ENCODE data around the gene PRIM1. TPM values are rescaled to one million over a fixed set of nuclear protein-coding genes. Genes with fewer than 3 reads are reported as not detected.

PRIM1 gene
- total and polyA plus RNA-seq, 2 of the 13 experiments (the other 11 are each of a cell fraction or from before 2014, with no cell fraction given): 30.0 to 47.3 TPM

GRCh38 chr12:56688129-56688845 is 63.8 kb downstream of the PRIM1 start, which contains the start of gene PTGES3 (continued):
- no peak for TF ChIP-seq ZBTB40 (IDR thresholded peaks at IDR 0.05)
- peak; percentile 70 for TF ChIP-seq ZBTB40 (CRISPR knock-in tag; IDR thresholded peaks at IDR 0.05)
- no peak for TF ChIP-seq ATM (IDR thresholded peaks at IDR 0.05; ENCODE audit: borderline replicate concordance)
- TF ChIP-seq ZSCAN31 (CRISPR knock-in tag; IDR thresholded peaks at IDR 0.05; ENCODE audit: low read depth): peak; percentile 95; the same call in 1 of the 2 replicates
- no peak for TF ChIP-seq HDAC6 (IDR thresholded peaks at IDR 0.05; ENCODE audit: low read depth, low read length)
- peak; percentile 28; the same call in 1 of the 2 replicates for TF ChIP-seq ZNF224 (CRISPR knock-in tag; IDR thresholded peaks at IDR 0.05)
- peak; percentile 88 for TF ChIP-seq HMGXB3 (CRISPR knock-in tag; IDR thresholded peaks at IDR 0.05; ENCODE audit: borderline replicate concordance)
- peak; percentile 51; the same call in 1 of the 2 replicates for TF ChIP-seq ARID2 (CRISPR knock-in tag; IDR thresholded peaks at IDR 0.05; ENCODE audit: borderline replicate concordance)
- peak; percentile 92; the same call in 1 of the 2 replicates for TF ChIP-seq SMYD3 (CRISPR knock-in tag; IDR thresholded peaks at IDR 0.05)
- TF ChIP-seq RFX1 (IDR thresholded peaks at IDR 0.05): no peak
- TF ChIP-seq ZNF615 (CRISPR knock-in tag; IDR thresholded peaks at IDR 0.05; ENCODE audit: borderline replicate concordance): 0 out of 2 replicates have a peak, but pooled peaks have one; percentile 29
- TF ChIP-seq ELF1 (CRISPR knock-in tag; IDR thresholded peaks at IDR 0.05): peak; percentile 43; the same call in 1 of the 2 replicates
- no peak for TF ChIP-seq GLMP (CRISPR knock-in tag; IDR thresholded peaks at IDR 0.05; ENCODE audit: borderline replicate concordance)
